Tibial artery (tissue), 4 donors: ENCODE data around the gene IFI16.
"Not testable (repeated sequence)": the region's sequence is repeated elsewhere in the genome, so short reads cannot be mapped to it uniquely, and the experiment has no call there.

Experiments used
- DNase-seq, 2 donors: peaks; one replicate each; pipeline ENCODE4 v3.0.0-alpha.2; 2019
- H3K27ac ChIP-seq, 2 donors: fragments of 200-600 bp; sonication (generic) in 1 of 2; 1 replicate in 1 of 2; 2 replicates in 1 of 2; pipeline ENCODE4 v1.5.1; 2018 to 2019; ENCODE audit warnings: mild to moderate bottlenecking in 1 of 2
- H3K27me3 ChIP-seq, 2 donors: fragments of 200-600 bp; sonication (generic) in 1 of 2; one replicate each; pipeline versions ENCODE4 v1.5.1 to v1.6.0; 2016 to 2019
- H3K36me3 ChIP-seq, 3 donors: fragments of 200-600 bp; sonication (generic) in 2 of 3; one replicate each; pipeline ENCODE4 v1.5.1; 2016 to 2019; ENCODE audit warnings: mild to moderate bottlenecking in 2 of 3
- H3K4me1 ChIP-seq, 4 donors: fragments of 200-600 bp; sonication (generic) in 2 of 4; 1 replicate in 3 of 4; 2 replicates in 1 of 4; pipeline ENCODE4 v1.5.1; 2016 to 2019
- H3K4me3 ChIP-seq, 2 donors: fragments of 200-600 bp; sonication (generic) in 1 of 2; 1 replicate in 1 of 2; 2 replicates in 1 of 2; pipeline ENCODE4 v1.5.1; 2018 to 2019; ENCODE audit warnings: mild to moderate bottlenecking in 2 of 2
- H3K9me3 ChIP-seq, 3 donors: fragments of 200-600 bp; sonication (generic) in 1 of 3; one replicate each; pipeline ENCODE4 v1.5.1; 2016 to 2019
- intact Hi-C: fragments of 100-400 bp; cut with DNase I; formaldehyde crosslinking; loops from one replicate; pipeline ENCODE4 v1.15.0; 2023; ENCODE audit warnings: low total_unique reads
- TF ChIP-seq, protein P1 (sequence below), 2 experiments: fragments of 200-600 bp in 1 of 2; fragments of 450-650 bp in 1 of 2; IDR thresholded peaks; one replicate each; pipeline ENCODE4 v1.5.1; 2017 to 2019; ENCODE audit warnings: antibody characterized with exemption in 2 of 2, mild to moderate bottlenecking in 1 of 2, moderate library complexity in 1 of 2

IFI16 gene

DNA sequence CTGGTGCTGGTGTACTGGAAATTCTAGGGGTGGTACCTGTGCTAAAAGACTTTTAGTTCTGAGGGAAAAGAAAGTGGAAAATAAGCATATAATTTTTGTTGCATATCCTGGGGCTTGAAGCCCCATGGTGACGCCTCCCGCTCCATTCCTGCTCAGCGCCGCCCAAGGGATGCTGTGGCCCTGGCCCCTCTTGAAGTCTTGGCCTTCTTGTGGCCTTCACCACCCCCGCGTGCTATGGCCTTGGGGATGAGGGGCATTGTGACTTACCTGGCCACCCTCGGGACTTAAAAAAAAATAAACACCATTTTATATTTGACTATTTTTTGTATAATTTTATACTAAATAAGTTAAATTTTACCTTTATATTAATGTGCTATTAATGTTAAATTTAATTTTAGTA is 15.3 kb downstream of the IFI16 start:
- no peak for DNase-seq
- H3K9me3 ChIP-seq, result peaks cover 0 to 5% (median 0%) of the 10 kb centered on the region in 3 donors
- peaks cover 0 to 26% (median 5%) of the 10 kb centered on the region in 4 donors for H3K4me1 ChIP-seq
- no peak overlapping the region for H3K27ac ChIP-seq
- H3K4me3 ChIP-seq, result no peak overlapping the region
- intact Hi-C loops, result no loop called here
- H3K36me3 ChIP-seq, result peaks cover 4 to 33% (median 22%) of the 10 kb centered on the region in 3 donors
- no peaks in the 10 kb centered on the region for H3K27me3 ChIP-seq
- TF ChIP-seq, protein P1, sequence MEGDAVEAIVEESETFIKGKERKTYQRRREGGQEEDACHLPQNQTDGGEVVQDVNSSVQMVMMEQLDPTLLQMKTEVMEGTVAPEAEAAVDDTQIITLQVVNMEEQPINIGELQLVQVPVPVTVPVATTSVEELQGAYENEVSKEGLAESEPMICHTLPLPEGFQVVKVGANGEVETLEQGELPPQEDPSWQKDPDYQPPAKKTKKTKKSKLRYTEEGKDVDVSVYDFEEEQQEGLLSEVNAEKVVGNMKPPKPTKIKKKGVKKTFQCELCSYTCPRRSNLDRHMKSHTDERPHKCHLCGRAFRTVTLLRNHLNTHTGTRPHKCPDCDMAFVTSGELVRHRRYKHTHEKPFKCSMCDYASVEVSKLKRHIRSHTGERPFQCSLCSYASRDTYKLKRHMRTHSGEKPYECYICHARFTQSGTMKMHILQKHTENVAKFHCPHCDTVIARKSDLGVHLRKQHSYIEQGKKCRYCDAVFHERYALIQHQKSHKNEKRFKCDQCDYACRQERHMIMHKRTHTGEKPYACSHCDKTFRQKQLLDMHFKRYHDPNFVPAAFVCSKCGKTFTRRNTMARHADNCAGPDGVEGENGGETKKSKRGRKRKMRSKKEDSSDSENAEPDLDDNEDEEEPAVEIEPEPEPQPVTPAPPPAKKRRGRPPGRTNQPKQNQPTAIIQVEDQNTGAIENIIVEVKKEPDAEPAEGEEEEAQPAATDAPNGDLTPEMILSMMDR (IDR thresholded peaks at IDR 0.05), result no peak

DNA sequence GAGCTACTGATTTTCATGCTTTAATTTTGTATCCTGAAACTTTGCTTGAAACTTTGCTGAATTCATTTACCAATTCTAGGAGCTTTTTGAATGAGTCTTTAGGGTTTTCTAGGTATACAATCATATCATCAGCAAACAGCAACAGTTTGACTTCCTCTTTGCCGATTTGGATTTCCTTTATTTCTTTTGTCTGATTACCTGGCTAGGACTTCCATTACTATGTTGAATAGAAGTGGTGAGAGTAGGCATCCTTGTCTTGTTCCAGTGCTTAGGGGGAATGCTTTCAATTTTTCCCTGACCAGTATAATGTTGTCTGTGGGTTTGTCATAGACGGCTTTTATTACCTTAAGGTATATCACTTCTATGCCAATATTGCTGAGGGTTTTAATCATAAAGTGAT is 17.1 kb downstream of the IFI16 start:
- H3K36me3 ChIP-seq, result peaks cover 0 to 38% (median 34%) of the 10 kb centered on the region in 3 donors
- intact Hi-C loops, H3K4me3 ChIP-seq, H3K27ac ChIP-seq, H3K27me3 ChIP-seq, H3K9me3 ChIP-seq, DNase-seq: not testable (repeated sequence)
- peaks cover 0 to 32% (median 5%) of the 10 kb centered on the region in 4 donors for H3K4me1 ChIP-seq

DNA sequence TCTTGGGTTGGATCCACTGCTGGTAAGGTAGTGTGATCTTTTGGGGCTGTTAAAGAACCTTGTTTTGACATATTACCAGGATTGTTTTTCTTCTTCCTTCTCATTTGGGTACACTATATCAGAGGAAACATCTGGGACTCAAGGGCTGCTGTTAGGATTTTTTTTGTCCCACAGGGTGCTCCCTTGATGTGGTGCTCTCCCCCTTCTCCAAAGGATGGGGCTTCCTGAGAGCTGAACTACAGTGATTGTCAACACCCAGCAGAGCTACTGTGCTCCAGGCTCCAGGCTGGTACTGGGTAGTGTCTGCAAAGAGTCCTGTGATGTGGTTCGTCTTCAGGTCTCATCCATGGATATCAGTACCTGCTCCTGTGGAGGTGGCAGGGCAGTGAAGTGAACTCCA is 20.6 kb downstream of the IFI16 start:
- TF ChIP-seq, protein P1 (IDR thresholded peaks at IDR 0.05), result no peak
- DNase-seq, result no peak
- H3K27ac ChIP-seq, result no peak overlapping the region
- H3K27me3 ChIP-seq, result no peaks in the 10 kb centered on the region
- H3K4me1 ChIP-seq, result peaks cover 0 to 21% (median 1%) of the 10 kb centered on the region in 4 donors
- H3K9me3 ChIP-seq, result peaks cover 0 to 5% (median 0%) of the 10 kb centered on the region in 3 donors
- intact Hi-C loops, result no loop called here
- peaks cover 22 to 60% (median 50%) of the 10 kb centered on the region in 3 donors for H3K36me3 ChIP-seq
- H3K4me3 ChIP-seq, result no peak overlapping the region

DNA sequence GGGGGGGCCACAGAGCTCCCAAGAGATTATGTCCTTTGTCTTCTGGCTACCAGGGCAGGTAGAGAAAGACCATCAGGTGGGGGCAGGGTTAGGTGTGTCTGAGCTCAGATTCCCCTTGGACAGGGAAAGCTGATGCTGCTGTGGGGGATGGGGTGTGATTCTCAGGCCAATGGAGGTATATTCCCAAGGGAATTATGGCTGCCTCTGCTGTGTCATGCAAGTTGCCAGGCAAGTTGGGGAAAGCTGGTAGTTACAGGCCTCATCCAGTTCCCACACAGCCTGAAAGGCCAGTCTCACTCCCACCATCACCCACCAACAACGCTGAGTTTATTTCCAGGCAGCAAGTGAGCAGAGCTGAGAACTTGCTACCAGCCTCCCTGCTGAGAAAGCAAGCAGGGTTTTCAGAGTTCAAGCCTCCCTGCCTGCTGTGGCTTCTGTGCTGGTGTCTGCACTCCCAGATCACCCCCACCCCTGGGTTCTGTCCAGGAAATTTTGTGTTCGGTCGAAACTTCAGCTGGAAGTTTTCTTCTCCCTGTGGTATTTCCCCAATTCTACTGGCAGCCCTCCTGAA is 21.3 kb downstream of the IFI16 start:
- Histone ChIP-seq H3K27ac (no peak overlapping the region), H3K27me3 (no peaks in the 10 kb centered on the region), H3K36me3 (peaks cover 28 to 67% (median 56%) of the 10 kb centered on the region in 3 donors), H3K4me1 (peaks cover 0 to 15% (median 0%) of the 10 kb centered on the region in 4 donors), H3K9me3 (peaks cover 0 to 5% (median 0%) of the 10 kb centered on the region in 3 donors), H3K4me3 (no peak overlapping the region)
- DNase-seq, result no peak
- TF ChIP-seq, protein P1 (IDR thresholded peaks at IDR 0.05), result no peak
- intact Hi-C loops, result no loop called here

DNA sequence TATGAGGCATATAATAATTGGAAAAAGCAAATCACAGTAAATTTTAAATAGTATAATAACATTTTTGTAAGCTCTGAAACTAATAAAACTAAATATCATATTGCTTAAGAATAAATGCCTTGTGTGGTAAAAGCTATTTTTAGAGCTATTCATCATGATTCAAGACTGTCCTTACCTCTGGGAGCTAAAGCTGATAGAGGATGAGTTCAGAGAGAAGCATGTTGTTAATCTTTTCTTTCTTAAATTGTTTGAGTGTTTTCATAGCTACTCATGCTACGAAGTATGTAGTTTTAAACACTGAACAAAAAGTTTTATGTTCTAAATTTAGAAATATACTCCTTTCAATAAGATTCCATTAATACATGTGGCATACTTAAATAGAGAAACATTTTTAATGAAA is 30.5 kb downstream of the IFI16 start:
- TF ChIP-seq, protein P1 (IDR thresholded peaks at IDR 0.05), result no peak
- Histone ChIP-seq H3K36me3 (peaks cover 55 to 77% (median 75%) of the 10 kb centered on the region in 3 donors), H3K27ac (no peak overlapping the region), H3K4me3 (no peak overlapping the region), H3K27me3 (no peaks in the 10 kb centered on the region), H3K9me3 (no peaks in the 10 kb centered on the region), H3K4me1 (no peaks in the 10 kb centered on the region)
- intact Hi-C loops, result no loop called here
- DNase-seq, result no peak

DNA sequence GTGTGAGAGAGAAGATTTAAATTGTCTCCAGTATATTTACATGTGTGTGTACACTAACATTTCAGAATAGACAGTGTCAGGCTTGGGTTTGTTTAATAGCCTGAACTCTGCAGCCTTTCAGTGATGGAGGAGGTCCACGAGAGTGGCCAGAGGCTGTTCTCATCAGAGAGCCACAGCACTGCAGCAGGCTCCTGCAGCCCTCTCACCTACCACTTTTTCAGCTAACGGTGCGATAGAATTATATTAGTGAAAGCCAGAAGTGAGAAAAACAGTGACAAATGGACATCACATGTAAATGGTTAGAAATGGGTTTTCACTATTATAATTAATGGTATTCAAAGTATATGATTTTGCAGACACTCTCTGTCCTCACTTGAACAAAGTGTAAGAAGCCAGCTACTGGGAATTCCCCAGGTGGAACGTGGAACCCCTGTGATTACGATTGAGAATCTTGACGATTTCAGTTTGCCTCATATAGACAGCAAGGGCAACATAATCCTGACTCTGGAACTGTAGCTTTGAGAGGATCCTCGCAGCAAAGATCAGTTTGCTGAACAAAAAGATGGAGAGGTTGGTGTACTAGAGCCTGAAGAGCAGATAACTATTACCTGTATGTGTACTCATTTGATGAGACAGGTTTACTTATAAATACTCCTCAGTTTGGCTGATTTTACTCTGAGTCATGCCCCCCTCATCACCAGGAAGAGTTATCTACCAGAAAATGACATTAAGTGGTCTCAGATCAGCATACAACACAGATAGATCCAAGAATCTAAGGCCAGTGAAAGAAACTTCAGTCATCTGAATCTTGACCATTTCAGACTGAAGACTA is 31.4 kb downstream of the IFI16 start:
- H3K9me3 ChIP-seq, result no peaks in the 10 kb centered on the region
- no peaks in the 10 kb centered on the region for H3K4me1 ChIP-seq
- intact Hi-C loops, result no loop called here
- H3K27me3 ChIP-seq, result no peaks in the 10 kb centered on the region
- TF ChIP-seq, protein P1 (IDR thresholded peaks at IDR 0.05), result no peak
- DNase-seq, result no peak
- no peak overlapping the region for H3K4me3 ChIP-seq
- H3K36me3 ChIP-seq, result peaks cover 46 to 76% (median 68%) of the 10 kb centered on the region in 3 donors
- H3K27ac ChIP-seq, result no peak overlapping the region

DNA sequence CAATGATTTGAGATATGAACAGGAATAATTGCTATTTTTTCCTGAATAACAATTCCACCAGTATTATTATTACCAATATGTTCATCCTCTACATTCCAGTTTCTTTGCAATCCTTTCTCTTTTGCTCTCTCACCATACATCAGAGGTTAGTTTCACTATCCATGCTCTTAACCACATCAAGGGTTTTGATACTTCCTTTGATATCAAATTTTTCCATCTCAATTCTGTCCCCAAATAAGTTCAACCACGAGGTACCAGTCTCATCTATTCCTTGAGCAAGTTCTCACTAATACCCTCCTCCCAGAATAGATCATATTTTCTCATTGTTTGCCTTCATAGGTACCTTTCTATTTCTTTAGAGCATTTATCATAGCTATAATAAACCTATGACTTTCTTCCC is 36.8 kb downstream of the IFI16 start:
- H3K4me3 ChIP-seq, H3K4me1 ChIP-seq, H3K9me3 ChIP-seq, H3K27ac ChIP-seq, intact Hi-C loops, H3K27me3 ChIP-seq, DNase-seq: not testable (repeated sequence)
- H3K36me3 ChIP-seq, result peaks cover 26 to 64% (median 58%) of the 10 kb centered on the region in 3 donors
